DOHH2 (cell line): Measurements from ENCODE around the gene TPSAB1.
"Not testable (repeated sequence)": the region's sequence is repeated elsewhere in the genome, so short reads cannot be mapped to it uniquely, and the experiment has no call there.

ENCODE experiments used
- CTCF ChIP-seq: fragments of 200-600 bp; sonication (generic); IDR thresholded peaks from one replicate; pipeline ENCODE4 v1.5.1; 2014; ENCODE audit warnings: antibody characterized with exemption, mild to moderate bottlenecking, low read depth, low read length; ENCODE audit not compliant: poor library complexity, severe bottlenecking
- EZH2phosphoT487 ChIP-seq: fragments of 200-600 bp; sonication (generic); IDR thresholded peaks from 2 replicates; pipeline ENCODE4 v1.6.1; 2017; ENCODE audit warnings: borderline replicate concordance, mild to moderate bottlenecking, antibody characterized with exemption, low read length, moderate library complexity, mixed read lengths

- TF ChIP-seq CTCF, EZH2phosphoT487: not testable (repeated sequence)
These were observed at the start of gene TPSAB1 for GRCh38 chr16:1240436-1240835.
